Measurements from ENCODE around the gene PPP2R2C. TPM values are rescaled to one million over a fixed set of nuclear protein-coding genes. Genes with fewer than 3 reads are reported as not detected.

Gene PPP2R2C
- total and polyA plus RNA-seq, 10 of the 15 experiments (the other 5 are each of a cell fraction or from before 2014, with no cell fraction given), result 0.13 to 0.15 TPM; not detected in 8

DNA sequence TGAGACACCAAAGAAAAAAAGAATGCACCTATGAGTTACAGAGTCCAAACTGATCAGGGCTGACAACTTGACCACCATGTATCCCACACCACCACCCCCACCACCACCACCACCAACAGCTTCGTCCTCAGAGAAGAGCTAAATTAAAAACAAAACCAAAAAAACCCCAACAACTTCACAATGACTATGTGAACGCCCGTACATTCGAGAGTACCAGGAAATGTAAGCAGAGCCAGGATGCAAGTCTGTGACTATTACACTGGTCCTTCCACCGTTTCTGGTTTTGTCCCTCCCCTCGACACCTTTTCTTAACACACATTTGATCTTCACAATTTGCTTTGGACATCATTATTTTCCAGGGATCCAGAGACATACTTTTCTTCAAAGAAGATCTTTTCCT lies 151.8 kb downstream of the PPP2R2C start (continued):
- no peak for TF ChIP-seq HSF1 (IDR thresholded peaks at IDR 0.05; ENCODE audit: low read depth, low read length)
- no peak for TF ChIP-seq ZNF217 (IDR thresholded peaks at IDR 0.05)
- TF ChIP-seq SRF (IDR thresholded peaks at IDR 0.05; ENCODE audit: low read depth in 2 of 2, low read length in 2 of 2), result no peak
- TF ChIP-seq, protein P1, sequence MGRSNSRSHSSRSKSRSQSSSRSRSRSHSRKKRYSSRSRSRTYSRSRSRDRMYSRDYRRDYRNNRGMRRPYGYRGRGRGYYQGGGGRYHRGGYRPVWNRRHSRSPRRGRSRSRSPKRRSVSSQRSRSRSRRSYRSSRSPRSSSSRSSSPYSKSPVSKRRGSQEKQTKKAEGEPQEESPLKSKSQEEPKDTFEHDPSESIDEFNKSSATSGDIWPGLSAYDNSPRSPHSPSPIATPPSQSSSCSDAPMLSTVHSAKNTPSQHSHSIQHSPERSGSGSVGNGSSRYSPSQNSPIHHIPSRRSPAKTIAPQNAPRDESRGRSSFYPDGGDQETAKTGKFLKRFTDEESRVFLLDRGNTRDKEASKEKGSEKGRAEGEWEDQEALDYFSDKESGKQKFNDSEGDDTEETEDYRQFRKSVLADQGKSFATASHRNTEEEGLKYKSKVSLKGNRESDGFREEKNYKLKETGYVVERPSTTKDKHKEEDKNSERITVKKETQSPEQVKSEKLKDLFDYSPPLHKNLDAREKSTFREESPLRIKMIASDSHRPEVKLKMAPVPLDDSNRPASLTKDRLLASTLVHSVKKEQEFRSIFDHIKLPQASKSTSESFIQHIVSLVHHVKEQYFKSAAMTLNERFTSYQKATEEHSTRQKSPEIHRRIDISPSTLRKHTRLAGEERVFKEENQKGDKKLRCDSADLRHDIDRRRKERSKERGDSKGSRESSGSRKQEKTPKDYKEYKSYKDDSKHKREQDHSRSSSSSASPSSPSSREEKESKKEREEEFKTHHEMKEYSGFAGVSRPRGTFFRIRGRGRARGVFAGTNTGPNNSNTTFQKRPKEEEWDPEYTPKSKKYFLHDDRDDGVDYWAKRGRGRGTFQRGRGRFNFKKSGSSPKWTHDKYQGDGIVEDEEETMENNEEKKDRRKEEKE (IDR thresholded peaks at IDR 0.05), result no peak
- no peak for TF ChIP-seq ATF2 (IDR thresholded peaks at IDR 0.05; ENCODE audit: low read length)
- no peak for TF ChIP-seq HDGF (IDR thresholded peaks at IDR 0.05)
- TF ChIP-seq USF2 (IDR thresholded peaks at IDR 0.05; ENCODE audit: borderline replicate concordance, low read depth, low read length), result no peak
- TF ChIP-seq SIX5 (IDR thresholded peaks at IDR 0.05; ENCODE audit: low read depth, low read length, severe bottlenecking), result no peak
- no peak for TF ChIP-seq RAD21 (IDR thresholded peaks at IDR 0.05; ENCODE audit: insufficient read depth, low read depth, low read length)

Data from GM12878 (cell line).